PC-9 (cell line): ENCODE data around the gene ARHGEF40. TPM values are rescaled to one million over a fixed set of nuclear protein-coding genes. Genes with fewer than 3 reads are reported as not detected.
A peak's percentile ranks its signal among the peaks of the same experiment; 100 is the strongest.

Experiments
- BruUV-seq: library from RNA; stranded (reverse); fragments of 400-500 nt; replicated peaks from 2 replicates; lab custom pipeline; 2021; lab: Mats Ljungman, UMichigan
- CTCF ChIA-PET: fragments of 300-600 bp; sonication (Branson Sonifier 250); formaldehyde crosslinking; loops from one replicate; lab custom pipeline; 2022; ENCODE audit warnings: antibody characterized with exemption; lab: Charles Lee
- POLR2A ChIA-PET: fragments of 300-600 bp; sonication (Branson Sonifier 250); formaldehyde crosslinking; loops from one replicate; lab custom pipeline; 2022; ENCODE audit warnings: antibody characterized with exemption; ENCODE audit not compliant: unreplicated experiment; lab: Charles Lee
- DNase-seq, 2 experiments: peaks; one replicate each; pipeline versions ENCODE4 v3.0.0 to v3.0.0-alpha.2; 2015 to 2022; ENCODE audit warnings: mixed read lengths in 1 of 2
- H2AFZ ChIP-seq: fragments of 200-600 bp; sonication (generic); 2 replicates; pipeline ENCODE4 v1.8.1; 2017; ENCODE audit warnings: antibody characterized with exemption
- H3F3A ChIP-seq: fragments of 200-600 bp; sonication (generic); 2 replicates; pipeline ENCODE4 v1.8.1; 2017; ENCODE audit warnings: antibody characterized with exemption, mild to moderate bottlenecking, low read depth; ENCODE audit not compliant: insufficient read depth
- H3K27ac ChIP-seq: fragments of 200-600 bp; sonication (generic); 2 replicates; pipeline ENCODE4 v1.6.1; 2016; ENCODE audit warnings: mixed run types
- H3K27me3 ChIP-seq: fragments of 200-600 bp; sonication (generic); 2 replicates; pipeline ENCODE4 v1.6.1; 2016; ENCODE audit warnings: low read depth, mixed run types; ENCODE audit not compliant: insufficient read depth
- H3K36me3 ChIP-seq: fragments of 200-600 bp; sonication (generic); 2 replicates; pipeline ENCODE4 v1.6.1; 2016; ENCODE audit warnings: low read depth, mixed run types
- H3K4me1 ChIP-seq: fragments of 200-600 bp; sonication (generic); replicated peaks from 2 replicates; pipeline ENCODE4 v1.6.1; 2016; ENCODE audit warnings: mixed run types; ENCODE audit not compliant: insufficient read depth
- H3K4me2 ChIP-seq: fragments of 200-600 bp; sonication (generic); 2 replicates; pipeline ENCODE4 v1.6.1; 2017; ENCODE audit warnings: mixed run types
- H3K4me3 ChIP-seq: fragments of 200-600 bp; sonication (generic); 2 replicates; pipeline ENCODE4 v1.6.1; 2016; ENCODE audit warnings: mixed run types
- H3K79me2 ChIP-seq: fragments of 200-600 bp; sonication (generic); 2 replicates; pipeline ENCODE4 v1.6.1; 2017; ENCODE audit warnings: low read depth, mixed run types
- H3K9me2 ChIP-seq: fragments of 200-600 bp; sonication (generic); 2 replicates; pipeline ENCODE4 v1.8.1; 2017; ENCODE audit warnings: mild to moderate bottlenecking; ENCODE audit not compliant: insufficient read depth
- H3K9me3 ChIP-seq: fragments of 200-600 bp; sonication (generic); 2 replicates; pipeline ENCODE4 v1.8.1; 2016; ENCODE audit warnings: low read depth; ENCODE audit not compliant: insufficient read depth
- H4K20me1 ChIP-seq: fragments of 200-600 bp; sonication (generic); 2 replicates; pipeline ENCODE4 v1.8.1; 2017; ENCODE audit not compliant: insufficient read depth
- CTCF ChIP-seq: fragments of 200-600 bp; sonication (generic); conservative IDR thresholded peaks from 2 replicates; pipeline ENCODE4 v1.6.1; 2017; ENCODE audit warnings: mixed run types, antibody characterized with exemption, mild to moderate bottlenecking, moderate library complexity
- EZH2 ChIP-seq: fragments of 200-600 bp; sonication (generic); IDR thresholded peaks from 2 replicates; pipeline ENCODE4 v1.8.0; 2017; ENCODE audit warnings: antibody characterized with exemption, low read depth
- intact Hi-C: fragments of 100-400 bp; cut with micrococcal nuclease; formaldehyde crosslinking; loops from one replicate; pipeline ENCODE4 v1.10.0; 2022; ENCODE audit not compliant: unreplicated experiment
- total RNA-seq: library from RNA; stranded (reverse); gene quantifications from 2 replicates; pipeline ENCODE4 v1.2.3, GENCODE V29; 2021

ARHGEF40 gene
- total RNA-seq, 1 experiment from 2014 or later: 13.0 TPM

DNA sequence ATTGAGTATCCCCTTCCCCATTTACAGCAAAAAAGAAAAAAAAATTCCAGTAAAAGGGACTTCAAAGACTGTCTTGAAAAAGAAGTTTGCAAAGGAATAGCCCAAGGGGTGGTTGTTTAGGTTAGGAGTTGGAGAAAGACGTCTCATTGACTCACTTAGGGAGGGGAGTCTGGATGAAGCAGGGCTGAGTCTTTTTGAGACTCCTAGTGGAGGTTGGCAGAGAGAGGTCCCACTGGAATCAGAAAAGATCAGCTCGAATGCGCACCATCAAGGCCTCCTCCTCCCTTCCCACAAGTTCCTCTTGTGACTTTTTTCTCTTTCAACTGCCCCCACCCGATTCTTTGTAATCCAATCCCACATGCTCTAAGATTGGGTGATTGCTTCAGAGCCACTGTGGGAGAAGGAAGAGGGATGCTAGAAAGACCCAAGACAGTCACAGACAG is 1.9 kb downstream of the ARHGEF40 start:
- no peaks in the 10 kb centered on the region for H4K20me1 ChIP-seq
- no peaks in the 10 kb centered on the region for H3K79me2 ChIP-seq
- H3K4me2 ChIP-seq: peak overlapping the region; percentile 83
- ChIA-PET POLR2A (interaction anchor here (0.6 to 0.7 kb wide), 3 partner anchors 55 to 165 kb away, joined by 5 to 16 read pairs (median 16); no protein-coding TSS in a partner anchor), CTCF (interaction anchor here (0.6 to 1.2 kb wide), 5 partner anchors 24 to 365 kb away, joined by 3 to 7 read pairs (median 5); partner anchors contain the start of gene RNASE1)
- no peak overlapping the region for H2AFZ ChIP-seq
- no peaks in the 10 kb centered on the region for H3K9me3 ChIP-seq
- no peak for DNase-seq
- no peaks in the 10 kb centered on the region for H3K36me3 ChIP-seq
- H3F3A ChIP-seq: no peaks in the 10 kb centered on the region
- H3K4me1 ChIP-seq: no peaks in the 10 kb centered on the region
- intact Hi-C loops: no loop called here
- TF ChIP-seq EZH2: no peak
- no peak for TF ChIP-seq CTCF
- H3K27me3 ChIP-seq: no peaks in the 10 kb centered on the region; the same call in none of the 2 replicates
- no peak overlapping the region for H3K27ac ChIP-seq
- peak overlapping the region; percentile 64; the same call in 1 of the 2 replicates for H3K4me3 ChIP-seq
- no peaks in the 10 kb centered on the region for H3K9me2 ChIP-seq
- BruUV-seq: TSS peak; percentile 39

DNA sequence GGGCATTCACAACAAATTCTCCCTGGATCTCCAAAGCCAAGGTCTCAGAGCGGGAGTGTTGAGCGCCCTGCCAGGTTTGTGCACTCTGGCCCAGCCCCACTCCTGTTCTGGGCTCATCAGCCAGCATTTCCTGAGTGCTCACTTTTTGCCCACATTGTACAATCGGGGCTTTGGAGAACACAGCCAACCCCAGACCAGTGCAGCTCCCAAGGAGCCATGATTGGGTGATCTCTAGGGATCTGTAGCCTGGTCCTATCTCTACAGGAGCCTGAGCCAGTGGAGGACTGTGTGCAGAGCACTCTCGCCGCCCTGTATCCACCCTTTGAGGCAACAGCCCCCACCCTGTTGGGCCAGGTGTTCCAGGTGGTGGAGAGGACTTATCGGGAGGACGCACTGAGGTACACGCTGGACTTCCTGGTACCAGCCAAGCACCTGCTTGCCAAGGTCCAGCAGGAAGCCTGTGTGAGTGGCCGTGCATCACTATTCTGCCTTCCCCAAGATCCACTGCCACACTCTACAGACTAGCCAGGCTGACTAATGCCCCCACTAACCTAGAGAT is 2.8 kb downstream of the ARHGEF40 start:
- Histone ChIP-seq H4K20me1 (no peaks in the 10 kb centered on the region), H3K4me2 (no peak overlapping the region), H3K79me2 (no peaks in the 10 kb centered on the region), H3K27ac (no peak overlapping the region), H3K9me3 (no peaks in the 10 kb centered on the region), H3K4me1 (no peaks in the 10 kb centered on the region), H3K9me2 (no peaks in the 10 kb centered on the region), H3K36me3 (no peaks in the 10 kb centered on the region), H2AFZ (no peak overlapping the region), H3K4me3 (no peak overlapping the region), H3K27me3 (no peaks in the 10 kb centered on the region; the same call in 1 of the 2 replicates), H3F3A (no peaks in the 10 kb centered on the region)
- DNase-seq: no peak
- no peak for TF ChIP-seq CTCF
- no peak for TF ChIP-seq EZH2
- ChIA-PET POLR2A (no interaction called here), CTCF (no interaction called here)
- BruUV-seq: no TSS peak
- intact Hi-C loops: no loop called here

DNA sequence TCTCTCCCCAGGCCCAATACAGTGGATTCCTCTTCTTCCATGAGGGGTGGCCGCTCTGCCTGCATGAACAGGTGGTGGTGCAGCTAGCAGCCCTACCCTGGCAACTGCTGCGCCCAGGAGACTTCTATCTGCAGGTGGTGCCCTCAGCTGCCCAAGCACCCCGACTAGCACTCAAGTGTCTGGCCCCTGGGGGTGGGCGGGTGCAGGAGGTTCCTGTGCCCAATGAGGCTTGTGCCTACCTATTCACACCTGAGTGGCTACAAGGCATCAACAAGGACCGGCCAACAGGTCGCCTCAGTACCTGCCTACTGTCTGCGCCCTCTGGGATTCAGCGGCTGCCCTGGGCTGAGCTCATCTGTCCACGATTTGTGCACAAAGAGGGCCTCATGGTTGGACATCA is 3.8 kb downstream of the ARHGEF40 start:
- H2AFZ ChIP-seq: no peak overlapping the region
- ChIA-PET CTCF (no interaction called here), POLR2A (no interaction called here)
- intact Hi-C loops: no loop called here
- no peak overlapping the region for H3K27ac ChIP-seq
- no peaks in the 10 kb centered on the region for H3K9me3 ChIP-seq
- no peaks in the 10 kb centered on the region for H4K20me1 ChIP-seq
- no peaks in the 10 kb centered on the region for H3F3A ChIP-seq
- H3K36me3 ChIP-seq: no peaks in the 10 kb centered on the region
- no peak overlapping the region for H3K4me2 ChIP-seq
- BruUV-seq: no TSS peak
- no peaks in the 10 kb centered on the region; the same call in 1 of the 2 replicates for H3K27me3 ChIP-seq
- no peaks in the 10 kb centered on the region for H3K4me1 ChIP-seq
- no peaks in the 10 kb centered on the region for H3K9me2 ChIP-seq
- no peak for DNase-seq
- no peak overlapping the region for H3K4me3 ChIP-seq
- no peaks in the 10 kb centered on the region for H3K79me2 ChIP-seq
- TF ChIP-seq EZH2: no peak
- no peak for TF ChIP-seq CTCF
